ENCODE data around the gene SF1.

DNA sequence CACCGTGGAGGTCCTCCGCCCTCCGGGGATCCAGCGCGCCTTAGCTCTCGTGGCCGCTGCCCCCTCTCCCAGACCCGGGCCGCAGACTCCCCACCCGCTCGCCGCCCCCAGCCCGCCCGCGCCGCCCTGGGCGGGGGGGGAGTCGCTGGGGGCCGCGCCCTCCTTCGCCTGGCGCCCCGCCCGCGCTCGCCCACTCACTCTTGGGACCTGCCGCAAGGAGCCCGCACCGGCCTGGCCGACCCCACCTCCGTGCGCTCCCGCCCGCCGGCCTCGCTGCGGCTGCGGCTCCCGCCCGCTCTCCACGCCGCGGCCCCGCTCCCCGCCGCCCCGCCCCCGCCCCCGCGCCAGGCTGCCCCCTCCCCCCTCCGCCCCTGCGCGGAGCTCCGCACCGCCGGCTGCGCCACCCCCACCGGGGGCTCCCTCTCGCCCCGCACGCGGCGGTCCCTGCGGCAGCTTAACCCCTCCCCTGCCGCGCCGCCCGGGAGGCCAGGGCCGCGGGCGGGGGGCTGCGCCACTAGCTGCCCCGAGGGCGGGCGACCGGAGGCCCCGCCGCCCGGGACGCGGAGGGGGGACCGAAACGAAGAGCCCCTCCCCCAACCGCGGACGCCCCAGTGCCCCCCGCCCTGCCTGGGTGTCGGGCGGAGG is 33.7 kb downstream of the SF1 start:
- TF ChIP-seq FOXM1 (IDR thresholded peaks at IDR 0.05; ENCODE audit: borderline replicate concordance) (no peak), SUZ12 (IDR thresholded peaks at IDR 0.05) (no peak), FOXK2 (IDR thresholded peaks at IDR 0.05) (no peak), SP1 (IDR thresholded peaks at IDR 0.05) (no peak), ELF4 (IDR thresholded peaks at IDR 0.05) (no peak), TARDBP (IDR thresholded peaks at IDR 0.05) (no peak)
